Testis (tissue), 2 donors: ENCODE data around the gene HELZ.

Experiments used
- CTCF ChIP-seq, 3 experiments: fragments of 450-650 bp in 2 of 3; fragments of 200-600 bp in 1 of 3; sonication (generic) in 1 of 3; IDR thresholded peaks; one replicate each; pipeline ENCODE4 v1.5.1; 2016 to 2019; ENCODE audit warnings: antibody characterized with exemption in 3 of 3, mild to moderate bottlenecking in 2 of 3, moderate library complexity in 1 of 3
- POLR2A ChIP-seq: fragments of 450-650 bp; IDR thresholded peaks from one replicate; pipeline ENCODE4 v1.6.1; 2017; ENCODE audit warnings: antibody characterized with exemption, mild to moderate bottlenecking, moderate library complexity

- no peak for TF ChIP-seq CTCF (IDR thresholded peaks at IDR 0.05)
- TF ChIP-seq POLR2A, result no peak
Measured at GRCh38 chr17:67095803-67096202, 149.2 kb downstream of the HELZ start.
